GM10266 (cell line): ENCODE measurements around the gene USP12.

Source experiments
- DNase-seq: peaks from one replicate; pipeline ENCODE4 v3.0.0; 2012; ENCODE audit errors: extremely low spot score
- CTCF ChIP-seq: IDR thresholded peaks from 2 replicates; pipeline ENCODE4 v1.5.1; 2012; ENCODE audit warnings: mild to moderate bottlenecking, low read depth; ENCODE audit not compliant: control insufficient read depth, insufficient read depth; ENCODE audit errors: missing control alignments

The USP12 gene

GRCh38 chr13:27160657-27161295 is 10.8 kb downstream of the USP12 start:
- DNase-seq: no peak

GRCh38 chr13:27159806-27160563 is 11.6 kb downstream of the USP12 start:
- no peak for TF ChIP-seq CTCF
- DNase-seq: no peak

More at GRCh38 chr13:27160657-27161295, 10.8 kb downstream of the USP12 start:
- TF ChIP-seq CTCF: no peak

GRCh38 chr13:27158335-27158734 is 13.3 kb downstream of the USP12 start:
- DNase-seq: no peak
- no peak for TF ChIP-seq CTCF

- no peak for TF ChIP-seq CTCF
- no peak for DNase-seq
Observed at GRCh38 chr13:27151798-27152599, 19.6 kb downstream of the USP12 start.

- no peak for TF ChIP-seq CTCF
Observed at GRCh38 chr13:27149702-27150101, 21.9 kb downstream of the USP12 start.

GRCh38 chr13:27148900-27149299 is 22.7 kb downstream of the USP12 start:
- DNase-seq: no peak

More at GRCh38 chr13:27149702-27150101, 21.9 kb downstream of the USP12 start:
- no peak for DNase-seq

More at GRCh38 chr13:27148900-27149299, 22.7 kb downstream of the USP12 start:
- TF ChIP-seq CTCF: no peak
